Left lung (tissue), 10 donors: ENCODE data around the gene TMEM30A. TPM values are rescaled to one million over a fixed set of nuclear protein-coding genes. Genes with fewer than 3 reads are reported as not detected.

Source experiments
- ATAC-seq: fragments of 200-7000 bp; cut with Tn5 transposase; one replicate; pipeline ENCODE4 v1.9.1; 2020; ENCODE audit warnings: moderate library complexity
- DNase-seq, 4 donors: peaks; one replicate each; pipeline ENCODE4 v3.0.0-alpha.2; 2013 to 2020
- H3K27ac ChIP-seq, 2 donors: fragments of 200-600 bp; sonication (generic) in 1 of 2; one replicate each; pipeline versions ENCODE4 v1.5.0 to v1.8.0; 2020 to 2021
- H3K27me3 ChIP-seq, 2 donors: fragments of 200-600 bp; sonication (generic) in 1 of 2; one replicate each; pipeline versions ENCODE4 v1.5.0 to v1.8.0; 2020 to 2021
- H3K36me3 ChIP-seq, 2 donors: fragments of 200-600 bp; sonication (generic) in 1 of 2; one replicate each; pipeline versions ENCODE4 v1.5.0 to v1.8.0; 2020 to 2021
- H3K4me1 ChIP-seq, 2 donors: fragments of 200-600 bp; one replicate each; pipeline ENCODE4 v1.8.0; 2021
- H3K4me3 ChIP-seq, 2 donors: fragments of 200-600 bp; sonication (generic) in 1 of 2; one replicate each; pipeline versions ENCODE4 v1.5.0 to v1.8.0; 2020 to 2021; ENCODE audit warnings: mild to moderate bottlenecking in 1 of 2
- H3K9me3 ChIP-seq, 2 donors: fragments of 200-600 bp; sonication (generic) in 1 of 2; one replicate each; pipeline versions ENCODE4 v1.5.0 to v1.8.0; 2020 to 2021
- CTCF ChIP-seq, 2 donors: fragments of 200-600 bp; sonication (generic) in 1 of 2; IDR thresholded peaks; one replicate each; pipeline versions ENCODE4 v1.5.0 to v1.8.0; 2021; ENCODE audit warnings: antibody characterized with exemption in 2 of 2
- intact Hi-C, 2 donors: fragments of 100-400 bp; cut with DNase I; formaldehyde crosslinking; loops; one replicate each; pipeline versions ENCODE4 v1.11.2 to v1.14.2; 2022
- polyA plus RNA-seq, 6 donors: library from polyadenylated mRNA; unstranded; fragments of 120-200 nt; gene quantifications; one replicate each; pipeline ENCODE4 v1.2.1, GENCODE V29; 2013; ENCODE audit not compliant: insufficient read length in 6 of 6
- total RNA-seq, 2 donors: library from RNA; stranded (reverse); fragmentation: NEBNext Ultra II Directional; extraction: Animal tissue kit (Norgen Biotek cat#: 25700); gene quantifications; one replicate each; pipeline ENCODE4 v1.2.1, GENCODE V29; 2021
- donor health status: DM: no; HTN: yes; CAD: no.
- donor health status: DM: no; HTN: no; CAD: no.

TMEM30A gene
- total and polyA plus RNA-seq, 8 donors: 135 to 193 (median 160) TPM

DNA sequence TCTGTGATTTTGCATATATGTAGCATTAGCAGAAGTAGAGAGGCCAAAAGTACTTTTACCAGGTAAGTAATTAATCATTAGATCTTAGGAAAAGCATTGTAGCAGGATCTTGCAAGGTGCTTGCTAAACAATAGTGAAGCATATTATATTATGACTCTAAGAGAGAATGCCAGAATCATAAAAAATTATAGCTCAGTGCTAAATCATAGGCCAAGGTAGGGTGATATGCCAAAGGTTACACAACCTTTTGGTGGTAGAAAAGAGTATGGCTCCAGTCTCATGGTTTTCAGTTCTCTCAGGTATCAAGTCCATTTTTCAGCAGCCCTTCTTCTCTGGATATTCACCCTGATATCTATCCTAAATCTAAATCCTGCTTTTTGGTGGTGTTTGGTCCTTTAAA, 16.9 kb upstream of the TMEM30A start:
- Histone ChIP-seq H3K36me3 (no peaks in the 10 kb centered on the region), H3K9me3 (no peaks in the 10 kb centered on the region), H3K4me3 (no peak overlapping the region), H3K27ac (no peak overlapping the region), H3K4me1 (peaks cover 8 to 15% of the 10 kb centered on the region in 2 donors), H3K27me3 (no peaks in the 10 kb centered on the region)
- ATAC-seq (no peak), DNase-seq (no peak)
- intact Hi-C loops: no loop called here
- no peak for TF ChIP-seq CTCF (IDR thresholded peaks at IDR 0.05)

GRCh38 chr6:75301088-75301487, 16.5 kb upstream of the TMEM30A start:
- no peak for TF ChIP-seq CTCF (IDR thresholded peaks at IDR 0.05)
- H3K4me3 ChIP-seq: no peak overlapping the region
- DNase-seq: no peak
- H3K27ac ChIP-seq: no peak overlapping the region
- no peaks in the 10 kb centered on the region for H3K36me3 ChIP-seq
- no peaks in the 10 kb centered on the region for H3K9me3 ChIP-seq
- H3K27me3 ChIP-seq: no peaks in the 10 kb centered on the region
- intact Hi-C loops: no loop called here
- peaks cover 8 to 15% of the 10 kb centered on the region in 2 donors for H3K4me1 ChIP-seq
- ATAC-seq: no peak

DNA sequence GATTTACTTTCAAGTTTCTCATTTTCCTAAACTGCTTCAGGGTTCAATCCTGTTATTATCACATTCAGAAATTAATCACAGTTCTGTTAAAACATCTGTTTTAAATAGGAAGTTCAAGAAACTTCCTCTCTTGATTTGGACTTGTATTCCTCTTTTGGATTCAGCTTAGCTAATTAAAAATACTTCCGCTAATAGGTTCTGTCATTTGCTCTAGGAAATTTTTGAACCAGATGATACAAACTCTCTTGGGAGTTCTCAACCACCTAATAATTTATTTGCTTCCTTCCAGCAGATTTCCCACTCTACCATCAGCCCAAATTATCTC, 15.9 kb upstream of the TMEM30A start:
- H3K27me3 ChIP-seq: no peaks in the 10 kb centered on the region
- DNase-seq (no peak), ATAC-seq (no peak)
- no peak overlapping the region for H3K27ac ChIP-seq
- no peak overlapping the region for H3K4me3 ChIP-seq
- no peaks in the 10 kb centered on the region for H3K36me3 ChIP-seq
- no peak for TF ChIP-seq CTCF (IDR thresholded peaks at IDR 0.05)
- H3K9me3 ChIP-seq: no peaks in the 10 kb centered on the region
- peaks cover 8 to 15% of the 10 kb centered on the region in 2 donors for H3K4me1 ChIP-seq
- intact Hi-C loops: no loop called here

DNA sequence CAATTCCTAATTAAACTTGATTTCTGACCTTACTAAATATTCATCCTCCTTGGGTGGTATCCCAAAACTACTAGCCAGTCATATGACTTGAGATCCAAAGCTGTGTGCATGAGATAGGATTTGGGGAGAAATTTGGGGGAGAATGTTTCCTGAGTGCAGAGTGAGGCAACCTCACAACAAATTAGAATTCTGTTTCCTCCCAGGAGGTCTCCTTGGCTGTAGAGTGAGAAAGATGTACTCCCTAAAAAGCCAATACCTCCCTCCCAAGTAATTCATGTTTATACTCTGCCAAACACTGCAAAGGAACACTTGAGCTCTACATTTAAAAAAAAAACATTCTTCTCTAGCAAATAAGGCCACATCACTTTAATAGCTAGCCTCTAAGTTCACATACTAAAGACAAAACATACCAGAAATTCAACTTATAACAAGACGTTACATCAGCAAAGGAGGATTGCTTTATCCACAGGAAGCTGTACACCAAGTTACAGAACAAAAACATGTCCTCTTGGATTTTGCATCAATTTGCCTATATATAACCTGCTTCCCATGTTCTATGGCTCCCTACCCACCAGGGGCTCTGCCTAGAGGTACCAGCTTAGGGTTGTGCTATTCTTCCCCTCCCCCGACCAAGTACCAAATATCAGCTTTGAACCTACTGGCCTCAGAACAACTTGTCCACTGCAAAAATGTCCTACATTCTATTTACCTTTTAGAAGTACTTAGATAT, 15.4 kb upstream of the TMEM30A start:
- no peak for TF ChIP-seq CTCF (IDR thresholded peaks at IDR 0.05)
- Histone ChIP-seq H3K9me3 (no peaks in the 10 kb centered on the region), H3K27ac (no peak overlapping the region), H3K27me3 (no peaks in the 10 kb centered on the region), H3K4me3 (no peak overlapping the region), H3K36me3 (no peaks in the 10 kb centered on the region), H3K4me1 (peaks cover 8 to 15% of the 10 kb centered on the region in 2 donors)
- ATAC-seq (peak; percentile 54), DNase-seq (no peak)
- intact Hi-C loops: loop anchor here in 1 of 2 donors (5.0 kb wide), 1 partner anchor 227 kb away; no protein-coding TSS in a partner anchor

- Histone ChIP-seq H3K36me3 (no peaks in the 10 kb centered on the region), H3K27me3 (no peaks in the 10 kb centered on the region), H3K4me3 (no peak overlapping the region), H3K27ac (no peak overlapping the region), H3K4me1 (peaks cover 8 to 15% of the 10 kb centered on the region in 2 donors), H3K9me3 (no peaks in the 10 kb centered on the region)
- ATAC-seq (peak; percentile 78), DNase-seq (peak in 2 of 4 donors; percentile 57 to 70)
- intact Hi-C loops: loop anchor here in 1 of 2 donors (5.0 kb wide), 1 partner anchor 230 kb away; no protein-coding TSS in a partner anchor
- TF ChIP-seq CTCF (IDR thresholded peaks at IDR 0.05): peak; percentile 60 to 70
These were observed 12.5 kb upstream of the TMEM30A start for GRCh38 chr6:75296811-75297779.
